ENCODE data around the gene PAN3.

Gene PAN3

DNA sequence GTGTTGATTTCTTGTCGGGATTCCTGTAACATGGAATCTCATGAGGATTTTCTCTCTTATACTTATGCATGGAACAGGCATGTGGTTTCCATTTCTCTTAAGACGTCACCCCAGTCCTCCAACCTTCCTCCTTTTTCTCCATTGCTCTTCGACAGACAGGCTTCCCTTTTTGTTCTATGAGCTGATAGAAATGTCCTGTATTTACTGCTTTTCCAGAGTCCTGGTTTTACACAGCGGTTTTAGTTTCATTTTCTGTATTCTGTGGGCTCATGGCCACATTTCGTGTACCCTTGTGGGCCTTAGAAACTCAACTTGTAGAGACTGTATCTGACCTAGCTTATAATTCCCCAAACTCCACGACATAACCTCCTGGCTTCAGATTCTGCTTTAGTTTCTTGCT is 113.1 kb downstream of the PAN3 start:
- H3K27ac ChIP-seq, result no peak overlapping the region
- TF ChIP-seq, protein P1, sequence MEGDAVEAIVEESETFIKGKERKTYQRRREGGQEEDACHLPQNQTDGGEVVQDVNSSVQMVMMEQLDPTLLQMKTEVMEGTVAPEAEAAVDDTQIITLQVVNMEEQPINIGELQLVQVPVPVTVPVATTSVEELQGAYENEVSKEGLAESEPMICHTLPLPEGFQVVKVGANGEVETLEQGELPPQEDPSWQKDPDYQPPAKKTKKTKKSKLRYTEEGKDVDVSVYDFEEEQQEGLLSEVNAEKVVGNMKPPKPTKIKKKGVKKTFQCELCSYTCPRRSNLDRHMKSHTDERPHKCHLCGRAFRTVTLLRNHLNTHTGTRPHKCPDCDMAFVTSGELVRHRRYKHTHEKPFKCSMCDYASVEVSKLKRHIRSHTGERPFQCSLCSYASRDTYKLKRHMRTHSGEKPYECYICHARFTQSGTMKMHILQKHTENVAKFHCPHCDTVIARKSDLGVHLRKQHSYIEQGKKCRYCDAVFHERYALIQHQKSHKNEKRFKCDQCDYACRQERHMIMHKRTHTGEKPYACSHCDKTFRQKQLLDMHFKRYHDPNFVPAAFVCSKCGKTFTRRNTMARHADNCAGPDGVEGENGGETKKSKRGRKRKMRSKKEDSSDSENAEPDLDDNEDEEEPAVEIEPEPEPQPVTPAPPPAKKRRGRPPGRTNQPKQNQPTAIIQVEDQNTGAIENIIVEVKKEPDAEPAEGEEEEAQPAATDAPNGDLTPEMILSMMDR (conservative IDR thresholded peaks at IDR 0.05; ENCODE audit: low read depth), result no peak
- DNase-seq (ENCODE audit: low spot score), result no peak
- POLR2A ChIA-PET (ENCODE audit: low non-redundant PET), result no interaction called here
- CTCF ChIA-PET, result no interaction called here

DNA sequence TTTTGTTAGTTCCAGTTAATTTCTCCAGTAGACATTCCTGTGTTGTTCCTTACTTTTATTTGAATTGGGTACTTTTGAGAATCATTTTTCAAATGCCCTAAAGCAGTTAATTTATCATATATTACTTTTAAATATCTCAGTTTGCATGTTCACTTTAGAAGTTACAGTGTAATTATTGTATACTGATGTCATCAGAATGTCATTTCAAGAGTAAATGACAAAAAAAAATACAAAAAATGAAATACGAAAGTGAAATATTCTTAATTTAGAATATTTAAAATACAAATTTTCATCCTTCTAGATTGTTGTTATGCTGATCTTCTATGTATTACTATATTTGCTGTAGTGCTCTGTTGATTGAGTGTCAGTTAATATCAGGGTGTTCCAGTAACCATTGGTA is 114.2 kb downstream of the PAN3 start:
- CTCF ChIA-PET, result no interaction called here

DNA sequence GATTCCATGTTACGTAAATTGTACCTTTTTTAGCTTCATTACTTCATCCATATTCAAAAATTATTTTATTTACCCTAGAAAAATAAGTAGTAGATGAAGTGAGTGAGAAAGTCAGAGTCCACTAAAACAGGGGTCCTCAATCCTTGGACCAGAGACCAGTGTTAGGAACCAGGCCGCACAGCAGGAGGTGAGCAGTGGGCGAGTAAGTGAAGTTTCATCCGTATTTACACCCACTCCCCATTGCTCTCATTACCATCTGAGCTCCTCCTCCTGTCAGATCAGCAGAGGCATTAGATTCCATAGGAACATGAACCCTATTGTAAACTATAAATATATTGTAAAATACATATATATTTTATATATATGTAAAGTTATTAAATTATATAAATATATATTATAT is 119.0 kb downstream of the PAN3 start:
- no peak overlapping the region for H3K27ac ChIP-seq
- no peak for DNase-seq (ENCODE audit: low spot score)
- TF ChIP-seq, protein P1 (conservative IDR thresholded peaks at IDR 0.05; ENCODE audit: low read depth), result no peak
- POLR2A ChIA-PET (ENCODE audit: low non-redundant PET), result no interaction called here
- CTCF ChIA-PET, result interaction anchor here (0.7 kb wide), 1 partner anchor 211 kb away, joined by 3 read pairs; no protein-coding TSS in a partner anchor

More for the DNA sequence above, 114.2 kb downstream of the PAN3 start:
- no peak for DNase-seq (ENCODE audit: low spot score)
- POLR2A ChIA-PET (ENCODE audit: low non-redundant PET), result no interaction called here
- TF ChIP-seq, protein P1 (conservative IDR thresholded peaks at IDR 0.05; ENCODE audit: low read depth), result no peak
- no peak overlapping the region for H3K27ac ChIP-seq

DNA sequence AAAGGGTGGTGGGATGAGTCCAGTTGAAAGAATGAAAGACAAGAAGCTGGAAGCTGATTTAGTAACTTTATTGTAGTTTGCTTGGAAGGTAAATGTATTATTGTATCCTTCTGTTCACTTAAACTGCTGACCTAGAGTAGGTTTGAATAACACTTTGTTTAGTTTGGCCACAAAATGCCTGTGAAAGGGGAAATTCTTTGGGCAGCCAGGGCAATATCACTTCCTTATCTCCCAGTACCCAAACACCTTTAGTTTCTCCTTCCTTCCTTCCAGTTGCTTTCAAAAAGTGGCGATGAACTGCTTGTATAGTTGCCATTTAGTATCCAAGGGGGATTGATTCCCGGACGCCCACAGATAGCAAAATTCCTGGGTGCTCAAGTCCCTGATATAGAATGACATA is 120.1 kb downstream of the PAN3 start:
- no peak for DNase-seq (ENCODE audit: low spot score)
- TF ChIP-seq, protein P1 (conservative IDR thresholded peaks at IDR 0.05; ENCODE audit: low read depth), result no peak
- CTCF ChIA-PET, result interaction anchor here (0.6 kb wide), 1 partner anchor 1385 kb away, joined by 4 read pairs; no protein-coding TSS in a partner anchor
- H3K27ac ChIP-seq, result no peak overlapping the region
- POLR2A ChIA-PET (ENCODE audit: low non-redundant PET), result no interaction called here

DNA sequence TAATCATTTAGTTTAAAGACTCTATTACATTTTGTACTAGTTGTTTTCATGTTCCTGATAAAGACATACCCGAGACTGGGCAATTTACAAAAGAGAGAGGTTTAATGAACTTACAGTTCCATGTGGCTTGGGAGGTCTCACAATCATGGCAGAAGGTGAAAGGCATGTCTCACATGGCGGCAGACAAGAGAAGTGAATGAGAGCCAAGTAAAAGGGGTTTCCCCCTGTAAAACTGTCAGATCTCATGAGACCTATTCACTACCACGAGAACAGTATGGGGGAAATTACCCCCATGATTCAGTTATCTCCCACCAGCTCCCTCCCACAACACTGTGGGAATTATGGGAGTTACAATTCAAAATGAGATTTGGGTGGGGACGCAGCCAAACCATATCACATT is 129.2 kb downstream of the PAN3 start:
- TF ChIP-seq, protein P1 (conservative IDR thresholded peaks at IDR 0.05; ENCODE audit: low read depth), result no peak
- H3K27ac ChIP-seq, result no peak overlapping the region
- CTCF ChIA-PET, result no interaction called here
- POLR2A ChIA-PET (ENCODE audit: low non-redundant PET), result no interaction called here
- DNase-seq (ENCODE audit: low spot score), result no peak

DNA sequence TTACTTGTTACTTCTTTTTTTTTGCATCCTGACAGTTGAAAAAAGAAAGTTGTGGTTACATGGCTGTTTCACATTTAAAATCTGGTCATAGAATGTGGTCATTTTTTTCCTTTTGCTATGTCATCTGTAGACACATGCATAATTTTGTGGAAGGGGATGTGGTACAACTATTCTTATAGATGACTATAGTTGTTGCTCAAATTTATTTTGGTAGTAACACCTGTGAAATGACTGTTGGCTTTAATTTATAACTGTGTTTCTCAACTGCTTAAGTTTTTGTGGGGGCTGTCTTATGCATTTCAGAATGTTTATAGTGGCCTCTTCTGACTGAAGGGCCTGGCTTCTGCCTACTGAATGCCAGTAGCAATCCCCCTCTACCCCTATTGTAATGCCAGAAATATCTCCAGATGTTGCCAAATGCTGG is 130.5 kb downstream of the PAN3 start:
- TF ChIP-seq, protein P1 (conservative IDR thresholded peaks at IDR 0.05; ENCODE audit: low read depth), result no peak
- no peak for DNase-seq (ENCODE audit: low spot score)
- CTCF ChIA-PET, result no interaction called here
- POLR2A ChIA-PET (ENCODE audit: low non-redundant PET), result no interaction called here
- no peak overlapping the region for H3K27ac ChIP-seq
